Activated T-cell treated with anti-CD3 and anti-CD28 coated beads for 48 hours (primary cell): ENCODE data around the gene OR2T27.
A peak's percentile ranks its signal among the peaks of the same experiment; 100 is the strongest.
"Not testable (repeated sequence)": the region's sequence is repeated elsewhere in the genome, so short reads cannot be mapped to it uniquely, and the experiment has no call there.

ENCODE experiments used
- DNase-seq: peaks from one replicate; pipeline ENCODE4 v3.0.0-alpha.2; 2020; ENCODE audit warnings: low read depth

The OR2T27 gene

DNA sequence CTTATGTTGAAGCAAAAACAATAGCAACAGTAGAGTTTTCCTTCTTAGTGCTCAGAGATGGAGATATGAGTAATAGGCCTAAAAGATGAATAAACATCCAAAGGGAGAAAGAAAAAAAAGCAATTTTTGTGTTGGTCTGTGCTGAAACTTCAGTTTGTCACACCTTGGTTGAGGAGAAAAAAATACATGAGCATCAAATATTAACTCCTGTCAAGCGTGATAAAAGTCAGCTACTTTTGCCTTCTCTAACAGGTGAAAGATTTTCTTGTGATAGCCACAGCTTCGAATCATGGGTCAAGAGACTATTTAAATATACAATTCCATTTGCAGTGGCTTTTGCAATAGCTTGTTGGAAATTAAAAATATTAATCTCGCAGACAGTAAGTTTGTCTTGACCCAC, 14.4 kb downstream of the OR2T27 start:
- DNase-seq = not testable (repeated sequence)

DNA sequence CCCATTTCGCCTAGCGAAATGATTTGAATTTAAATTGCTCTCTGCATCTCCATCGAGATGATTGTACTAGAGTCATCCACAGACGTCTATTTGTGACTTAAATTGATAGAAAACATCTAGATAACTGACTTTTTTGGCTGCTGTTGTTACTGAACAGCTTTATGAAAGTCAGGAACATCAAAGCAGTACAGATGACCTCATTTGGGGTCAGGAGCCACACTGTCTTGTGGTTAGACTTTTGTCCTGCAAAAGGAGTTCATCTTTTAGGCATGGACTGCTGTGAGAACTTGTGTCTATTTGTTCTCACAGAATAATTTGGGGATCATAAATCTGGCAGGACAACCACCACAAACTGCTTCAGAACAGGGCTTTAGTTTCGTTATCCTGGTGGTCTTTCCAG, 15.7 kb downstream of the OR2T27 start:
- DNase-seq = not testable (repeated sequence)

DNA sequence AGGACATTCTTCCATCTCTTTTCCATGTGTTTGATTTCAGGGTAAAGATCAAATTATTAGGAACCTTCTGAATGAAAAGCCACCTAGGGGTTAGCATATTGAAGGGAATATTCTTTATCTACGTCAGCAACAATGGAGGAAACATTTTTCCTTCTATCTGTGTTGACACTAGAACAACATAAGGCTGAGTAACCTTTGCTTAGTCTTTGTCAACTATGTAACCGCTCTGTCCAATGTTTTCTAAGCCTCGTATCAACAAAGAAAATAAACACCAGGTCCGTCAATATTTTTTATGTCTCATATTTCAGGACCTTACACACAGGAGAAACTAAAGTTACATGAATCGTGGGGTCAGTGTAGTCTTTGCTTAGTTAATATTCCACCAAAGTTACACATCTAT, 18.7 kb downstream of the OR2T27 start:
- not testable (repeated sequence) for DNase-seq

DNA sequence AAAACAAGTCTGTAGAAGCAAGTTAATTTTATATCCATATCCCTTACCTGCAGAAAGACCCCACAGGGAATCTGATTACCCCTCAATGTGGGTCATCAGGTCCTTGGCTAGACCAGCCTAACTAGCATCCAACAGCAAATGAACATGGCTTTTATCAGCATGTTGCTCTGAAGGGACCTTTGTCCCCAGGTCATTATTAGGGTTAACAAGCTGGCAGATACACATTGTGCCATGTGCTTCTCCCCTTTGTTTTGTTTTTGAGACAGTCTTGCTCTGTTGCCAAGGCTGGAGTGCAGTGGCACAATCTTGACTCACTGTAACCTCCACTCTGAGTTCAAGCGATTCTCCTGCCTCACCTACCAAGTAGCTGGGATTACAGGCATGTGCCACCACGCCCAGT, 20.3 kb downstream of the OR2T27 start, which contains the start of gene OR2T11:
TSS of gene OR2T11 (minus strand) at position 101 of the 400 bp plus-strand sequence. CDS start 7,963 bp downstream, outside the sequence.
- DNase-seq = not testable (repeated sequence)

DNA sequence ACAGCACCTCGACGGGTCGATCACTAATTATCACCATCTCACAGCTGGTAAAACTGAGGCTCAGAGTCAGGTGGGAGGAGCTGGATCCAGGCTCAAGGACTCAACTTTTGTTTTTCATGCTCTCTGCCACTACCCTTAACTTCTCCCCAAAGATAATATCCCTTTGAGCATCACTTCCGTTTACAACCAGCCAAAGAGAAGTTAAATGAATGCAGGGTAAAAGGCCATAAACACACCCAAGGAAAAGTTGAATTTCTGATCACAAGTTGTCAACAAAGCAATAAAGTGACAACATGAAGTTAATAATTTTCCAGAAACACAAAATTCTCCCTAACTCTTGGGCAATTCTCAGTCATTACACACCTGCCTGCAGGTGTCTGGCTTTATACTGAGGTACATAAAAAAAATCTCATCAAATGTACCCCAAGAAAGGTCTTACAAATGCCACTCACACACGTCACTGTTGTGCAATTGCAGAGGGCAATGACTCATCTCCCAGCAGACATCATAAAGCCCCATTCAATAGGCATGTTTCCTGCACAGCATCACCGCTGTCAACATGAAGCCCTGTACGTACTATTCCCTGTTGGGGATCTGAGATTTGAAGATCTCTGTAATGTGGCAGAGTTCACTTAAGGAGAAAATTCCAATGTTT, 23.8 kb downstream of the OR2T27 start:
- no peak for DNase-seq

DNA sequence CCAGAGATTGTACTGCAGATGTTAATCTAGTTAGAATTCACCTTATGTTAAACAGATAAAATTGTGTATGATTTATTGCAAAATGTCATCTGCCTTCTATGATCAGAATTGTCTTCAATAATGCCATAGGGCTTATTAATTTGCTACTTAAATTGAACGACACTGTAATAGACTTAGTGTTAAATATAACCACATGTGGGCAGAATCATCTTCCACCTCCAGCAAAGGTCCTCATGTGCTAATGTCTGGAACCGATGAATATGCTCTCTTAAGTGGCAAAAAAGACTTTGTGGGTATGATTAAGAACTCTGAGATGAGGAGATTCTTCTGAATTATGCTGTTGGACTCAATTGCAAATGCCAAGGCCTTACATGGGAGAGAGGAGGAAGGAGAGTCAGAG, 24.8 kb downstream of the OR2T27 start:
- no peak for DNase-seq

DNA sequence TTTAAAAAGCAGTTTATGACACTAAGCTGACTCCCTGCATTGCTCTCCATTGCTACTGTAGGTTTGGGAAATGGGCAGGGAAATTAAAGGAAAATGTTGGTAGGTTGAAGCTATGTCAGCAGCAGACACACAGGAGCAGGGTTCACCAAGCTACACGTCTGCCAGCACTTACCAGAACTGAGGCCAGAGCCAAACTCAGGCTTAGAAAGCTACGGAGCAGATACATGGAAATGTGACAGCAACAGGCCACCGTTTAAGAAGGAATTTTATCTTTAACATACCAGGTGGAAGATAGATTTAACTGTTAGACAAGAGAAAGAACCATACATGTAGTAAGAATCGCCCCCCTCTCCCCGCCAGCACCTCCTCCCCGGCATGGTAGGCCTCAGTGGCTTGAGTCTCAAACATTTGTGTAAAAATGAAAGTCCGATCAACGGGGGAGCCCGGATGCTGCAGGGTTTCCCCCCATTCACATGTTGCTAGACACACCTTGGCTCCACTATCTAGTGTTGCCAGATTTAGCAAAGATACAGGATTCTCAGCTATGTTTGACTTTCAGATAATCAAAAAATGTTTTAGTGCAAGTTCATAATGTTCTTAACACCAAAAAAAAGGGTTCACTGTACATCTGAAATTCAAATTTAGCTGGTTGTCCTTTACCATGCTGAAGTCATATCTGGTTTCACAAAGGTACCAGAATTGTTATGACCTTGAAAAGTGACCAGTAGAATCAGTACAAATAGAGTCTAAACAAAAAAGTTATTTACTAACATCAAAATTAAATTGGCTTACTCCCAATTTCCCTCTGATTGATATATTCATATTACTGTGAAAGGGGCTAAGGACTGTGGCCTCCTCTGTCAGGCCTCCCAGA, 27.1 kb downstream of the OR2T27 start:
- DNase-seq = no peak

DNA sequence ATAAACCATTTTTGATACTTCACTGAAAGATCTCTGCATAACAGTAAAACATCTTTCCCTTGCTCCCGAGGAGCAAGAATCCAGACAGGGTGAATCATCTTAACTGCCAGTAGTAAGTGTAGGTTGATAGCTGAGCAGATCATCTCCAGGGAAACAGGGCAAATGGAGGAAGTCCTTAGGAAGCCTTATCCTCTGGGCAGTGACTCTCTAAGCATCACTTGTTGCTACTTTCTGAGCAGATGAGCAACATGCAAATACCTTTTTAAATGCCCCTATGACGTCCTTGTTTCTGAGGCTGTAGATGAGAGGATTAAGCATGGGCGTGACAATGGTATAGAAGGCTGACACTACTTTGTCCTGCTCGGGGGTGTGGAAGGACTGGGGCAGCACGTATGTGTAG, 29.4 kb downstream of the OR2T27 start:
- DNase-seq = no peak

DNA sequence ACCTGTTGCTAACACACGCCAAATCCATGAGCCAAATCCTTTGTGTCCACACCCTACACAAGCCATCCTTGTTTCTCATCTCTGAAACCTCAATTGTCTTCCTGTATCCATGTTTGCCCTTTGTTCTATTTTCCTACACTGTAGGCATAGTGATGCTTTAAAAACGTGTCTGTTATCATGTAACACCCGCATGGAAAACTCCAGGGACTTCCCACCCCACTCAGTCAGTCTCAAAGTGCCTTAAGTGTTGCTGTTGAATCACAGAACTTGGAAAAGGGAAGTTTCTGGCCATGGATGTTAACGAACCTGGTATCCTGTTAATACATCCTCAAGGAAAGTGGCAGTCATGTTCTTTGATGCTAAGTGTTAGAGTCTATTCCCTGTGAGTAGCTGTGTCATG, 30.2 kb downstream of the OR2T27 start:
- no peak for DNase-seq

DNA sequence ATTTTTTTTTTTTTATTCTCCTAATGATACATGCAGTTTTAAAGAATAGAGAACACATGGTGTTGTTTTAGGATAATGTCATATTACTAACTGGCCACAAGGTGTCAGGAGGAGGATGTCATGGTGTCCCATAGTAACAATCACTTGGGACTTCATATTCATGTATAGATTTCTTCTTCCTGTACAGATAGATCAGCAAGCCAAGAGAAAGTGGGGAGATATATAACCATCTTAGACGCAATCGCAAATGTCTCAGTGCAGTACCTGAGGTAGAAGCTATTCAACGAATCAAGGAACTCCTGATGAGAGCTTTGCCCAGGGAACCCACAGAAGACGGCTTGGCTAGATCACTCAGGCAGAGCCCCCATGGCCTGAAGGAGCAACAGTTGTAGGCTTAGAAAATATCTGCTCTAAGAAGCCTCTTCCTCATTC, 32.7 kb downstream of the OR2T27 start:
- DNase-seq = no peak

DNA sequence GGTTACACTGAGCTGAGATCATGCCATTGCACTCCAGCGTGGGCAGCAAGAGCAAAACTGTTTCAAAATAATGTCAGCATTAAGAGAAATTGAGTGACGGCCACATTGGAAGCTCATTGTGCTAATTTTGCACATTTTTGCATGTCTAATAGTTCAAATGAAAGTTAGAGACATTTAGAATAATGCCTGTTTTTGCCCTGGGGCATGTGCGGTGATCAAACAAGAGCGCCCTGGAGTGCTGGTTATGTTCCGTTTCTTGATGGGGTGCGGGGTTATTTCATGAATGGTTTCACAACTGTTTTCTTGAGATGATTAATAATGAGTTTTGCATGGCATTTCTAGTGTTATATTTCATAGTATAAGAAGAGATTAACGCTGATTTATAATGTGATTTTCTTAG, 33.6 kb downstream of the OR2T27 start:
- no peak for DNase-seq

DNA sequence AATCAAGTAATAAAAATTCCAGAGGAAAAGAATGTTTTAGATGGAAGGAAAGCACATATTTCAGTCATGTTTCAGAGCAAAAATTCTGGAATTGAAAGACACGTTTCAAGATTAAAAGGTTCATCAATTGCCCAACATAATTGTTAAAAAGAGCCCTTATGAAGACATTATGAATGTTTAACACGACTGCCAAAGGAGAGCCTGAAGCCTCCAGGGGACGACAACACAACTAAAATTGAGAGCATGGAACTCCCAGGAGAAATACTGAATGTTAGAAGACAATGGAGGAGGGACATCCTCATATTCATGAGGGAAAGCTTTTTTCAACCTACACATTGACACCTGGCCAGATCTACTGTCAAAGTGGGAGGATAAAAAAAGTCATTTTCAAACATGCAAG, 36.5 kb downstream of the OR2T27 start:
- DNase-seq = peak; percentile 46

DNA sequence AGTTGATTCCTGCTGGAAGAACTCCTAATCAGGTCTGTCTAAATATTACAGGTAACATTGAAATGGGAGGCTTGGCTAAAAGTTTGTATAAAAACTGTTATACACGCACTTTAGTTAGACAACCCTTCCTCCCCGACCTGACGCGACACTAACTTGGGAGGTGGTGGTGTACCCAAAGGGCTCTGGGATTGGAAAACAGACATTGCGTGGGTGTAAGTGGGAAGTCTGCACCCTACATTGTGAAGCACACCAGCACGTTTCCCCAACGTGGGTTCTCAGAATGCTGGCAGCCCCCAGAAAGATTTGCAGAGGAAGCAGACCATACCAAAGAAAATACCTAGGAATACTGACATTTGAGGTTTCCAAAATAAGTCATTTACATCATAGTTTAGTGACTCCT, 37.2 kb downstream of the OR2T27 start:
- no peak for DNase-seq

DNA sequence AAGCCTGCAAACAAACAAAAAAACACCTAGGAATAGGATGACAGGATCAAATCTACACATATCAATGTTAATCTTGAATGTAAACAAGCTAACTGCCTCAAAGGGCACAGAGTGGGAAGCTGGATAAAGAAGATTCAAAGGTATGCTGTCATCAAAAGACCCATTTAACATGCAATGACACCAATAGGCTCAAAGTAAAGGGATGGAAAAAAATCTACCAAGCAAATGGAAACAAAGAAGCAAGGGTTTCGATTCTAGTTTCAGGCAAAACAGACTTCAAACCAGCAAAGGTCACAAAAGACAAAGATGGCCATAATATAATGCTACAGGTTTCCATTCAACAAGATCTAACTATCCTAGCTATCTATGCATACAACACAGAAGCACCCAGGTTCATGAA, 41.6 kb downstream of the OR2T27 start:
- DNase-seq = no peak

DNA sequence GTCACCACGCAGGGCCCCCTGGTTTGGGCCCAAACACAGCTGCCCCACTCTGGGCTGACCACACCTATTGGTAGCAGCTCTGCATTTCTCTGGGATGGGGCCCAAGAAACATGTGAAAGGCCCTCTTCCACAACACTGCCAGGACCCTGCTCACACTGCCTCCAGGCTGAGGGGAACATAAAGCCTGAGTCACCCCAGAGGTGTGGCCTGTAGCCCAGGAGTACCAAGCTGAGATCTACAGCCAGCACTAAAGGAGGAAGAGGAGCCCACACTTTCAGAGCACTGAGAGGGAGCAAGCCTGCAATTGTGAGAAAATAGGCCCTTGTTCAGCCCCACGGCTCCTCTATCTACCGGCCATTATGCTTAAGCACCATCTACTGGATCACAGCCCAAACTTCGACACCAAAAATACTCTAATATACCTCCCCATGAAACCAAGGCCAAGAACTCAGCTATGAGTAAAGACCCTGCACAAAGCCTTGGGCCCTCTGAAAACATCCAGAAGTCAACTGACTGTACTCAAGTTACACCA, 43.4 kb downstream of the OR2T27 start:
- peak; percentile 19 for DNase-seq

DNA sequence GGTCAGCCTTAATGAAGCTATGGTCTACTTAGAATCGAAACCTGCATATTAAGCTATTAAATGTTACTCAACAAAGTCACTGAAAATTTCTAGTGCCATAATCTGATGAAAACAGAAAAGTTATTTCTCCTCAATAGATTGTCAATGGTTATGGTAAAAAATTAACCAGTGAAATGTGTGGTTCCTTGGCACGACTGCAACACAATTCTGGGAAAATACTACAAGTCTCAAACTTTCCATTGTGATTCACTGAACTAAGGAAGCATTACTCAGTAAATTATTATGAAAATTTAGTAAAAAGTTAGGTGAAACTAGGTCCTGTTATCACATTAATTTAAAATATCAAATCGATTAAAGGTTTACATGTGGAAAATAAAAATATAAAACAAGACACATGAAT, 45.0 kb downstream of the OR2T27 start:
- DNase-seq = no peak
